HepG2 (cell line): ENCODE measurements around the gene RAD54L. TPM values are rescaled to one million over a fixed set of nuclear protein-coding genes. Genes with fewer than 3 reads are reported as not detected.

Experiments used
- ATAC-seq: fragments of 200-7000 bp; cut with Tn5 transposase; 3 replicates; pipeline ENCODE4 v1.9.1; 2020; ENCODE audit warnings: mild to moderate bottlenecking, moderate library complexity
- BruUV-seq: library from RNA; stranded (reverse); fragments of 400-500 nt; replicated peaks from 2 replicates; lab custom pipeline; 2021; lab: Mats Ljungman, UMichigan
- CTCF ChIA-PET: fragments of 300-600 bp; formaldehyde crosslinking; extraction: SDS; loops from one replicate; lab custom pipeline; 2021; ENCODE audit warnings: low total read pairs, inconsistent platforms, low intra/inter-chr PET ratio; lab: Yijun Ruan, JAX
- POLR2A ChIA-PET: fragments of 350-600 bp; sonication (Branson Sonifier 250); formaldehyde crosslinking; loops from one replicate; lab custom pipeline; 2020; ENCODE audit warnings: antibody characterized with exemption, inconsistent platforms; lab: Yijun Ruan, JAX
- DNase-seq: peaks from one replicate; pipeline ENCODE4 v3.0.0-alpha.2; 2015; ENCODE audit warnings: low spot score
- FAIRE-seq: peaks from 3 replicates; lab custom pipeline; 2011; peaks lifted over from hg19 to GRCh38; lab: Jason Lieb, UNC
- H2AFZ ChIP-seq: one replicate; pipeline ENCODE4 v1.6.1; 2011; ENCODE audit warnings: low read length, inconsistent platforms
- H3K27ac ChIP-seq: fragments of 300-600 bp; 3 replicates; pipeline ENCODE4 v1.8.0; 2011; ENCODE audit warnings: mixed run types, mild to moderate bottlenecking, mixed read lengths, low read length, inconsistent platforms; ENCODE audit not compliant: insufficient read depth; ENCODE audit errors: extremely low read length
- H3K27me3 ChIP-seq, 2 experiments: fragments of 200-600 bp in 1 of 2; 2 replicates in 1 of 2; 3 replicates in 1 of 2; pipeline versions ENCODE4 v1.6.0 to v1.8.0; 2011; ENCODE audit warnings: low read length in 2 of 2, mild to moderate bottlenecking in 2 of 2, moderate library complexity in 2 of 2, inconsistent platforms in 1 of 2; ENCODE audit not compliant: insufficient read depth in 2 of 2, control insufficient read depth in 1 of 2
- H3K36me3 ChIP-seq, 2 experiments: fragments of 200-600 bp in 1 of 2; replicated peaks in 1 of 2; 2 replicates in 1 of 2; 3 replicates in 1 of 2; pipeline versions ENCODE4 v1.5.1 to v1.8.0; 2011; ENCODE audit warnings: low read length in 2 of 2, inconsistent platforms in 1 of 2; ENCODE audit not compliant: insufficient read depth in 2 of 2, control insufficient read depth in 1 of 2
- H3K4me1 ChIP-seq: 2 replicates; pipeline ENCODE4 v1.5.1; 2012; ENCODE audit warnings: low read length, inconsistent platforms; ENCODE audit not compliant: insufficient read depth
- H3K4me2 ChIP-seq: 2 replicates; pipeline ENCODE4 v1.6.0; 2011; ENCODE audit warnings: low read depth, low read length, inconsistent platforms
- H3K4me3 ChIP-seq, 3 experiments: fragments of 200-600 bp in 1 of 3; sonication (generic), shearing (Covaris generic) in 1 of 3; replicated peaks in 1 of 3; 2 replicates each; pipeline ENCODE4 v1.5.1; 2011 to 2016; ENCODE audit warnings: low read length in 3 of 3, inconsistent platforms in 2 of 3, low read depth in 2 of 3, mild to moderate bottlenecking in 2 of 3, control low read depth in 1 of 3, mixed read lengths in 1 of 3; ENCODE audit not compliant: insufficient read depth in 1 of 3
- H3K79me2 ChIP-seq: one replicate; pipeline ENCODE4 v1.6.1; 2011; ENCODE audit warnings: low read length, inconsistent platforms; ENCODE audit not compliant: insufficient read depth
- H3K9ac ChIP-seq: 2 replicates; pipeline ENCODE4 v1.6.0; 2011; ENCODE audit warnings: mild to moderate bottlenecking, low read depth, low read length, inconsistent platforms; ENCODE audit not compliant: insufficient read depth
- H3K9me3 ChIP-seq: 2 replicates; pipeline ENCODE4 v1.5.1; 2012; ENCODE audit warnings: mild to moderate bottlenecking, low read length
- H4K20me1 ChIP-seq: 2 replicates; pipeline ENCODE4 v1.6.0; 2011; ENCODE audit warnings: inconsistent platforms, mild to moderate bottlenecking, low read length, moderate library complexity; ENCODE audit not compliant: insufficient read depth
- CTCF ChIP-seq: sonication (generic); formaldehyde crosslinking; IDR thresholded peaks from 2 replicates; pipeline ENCODE4 v1.5.0; 2020; ENCODE audit warnings: mild to moderate bottlenecking, missing genetic modification reagents, moderate library complexity
- GLI4 ChIP-seq: sonication (generic); formaldehyde crosslinking; IDR thresholded peaks from 2 replicates; pipeline ENCODE4 v1.5.1; 2020; ENCODE audit warnings: missing genetic modification reagents, mild to moderate bottlenecking, moderate library complexity, borderline replicate concordance
- HDAC6 ChIP-seq: fragments of 200-600 bp; sonication (generic); IDR thresholded peaks from 2 replicates; pipeline ENCODE4 v1.7.0; 2017; ENCODE audit warnings: mild to moderate bottlenecking, antibody characterized with exemption, low read length, low read depth
- HMGXB4 ChIP-seq, 2 experiments: sonication (generic) in 1 of 2; formaldehyde crosslinking in 1 of 2; IDR thresholded peaks; 2 replicates each; pipeline versions ENCODE4 v1.4.0 to v1.6.1; 2018 to 2020; ENCODE audit warnings: missing genetic modification reagents in 2 of 2, borderline replicate concordance in 1 of 2, low read depth in 1 of 2, mild to moderate bottlenecking in 1 of 2, missing biosample characterization in 1 of 2
- REPIN1 ChIP-seq: sonication (generic); formaldehyde crosslinking; IDR thresholded peaks from 2 replicates; pipeline ENCODE4 v1.8.0; 2022; ENCODE audit warnings: missing genetic modification reagents, low read depth, mild to moderate bottlenecking, borderline replicate concordance
- STAG1 ChIP-seq: sonication (generic); formaldehyde crosslinking; IDR thresholded peaks from 2 replicates; pipeline ENCODE4 v1.4.0; 2020; ENCODE audit warnings: missing genetic modification reagents
- UBTF ChIP-seq: sonication (generic); formaldehyde crosslinking; IDR thresholded peaks from 2 replicates; pipeline ENCODE4 v1.4.0; 2020; ENCODE audit warnings: mild to moderate bottlenecking, missing genetic modification reagents
- ZNF343 ChIP-seq: sonication (generic); formaldehyde crosslinking; IDR thresholded peaks from 2 replicates; pipeline ENCODE4 v1.4.0; 2020; ENCODE audit warnings: mild to moderate bottlenecking, missing genetic modification reagents
- ZNF788 ChIP-seq: sonication (generic); formaldehyde crosslinking; IDR thresholded peaks from 2 replicates; pipeline ENCODE4 v1.5.0; 2020; ENCODE audit warnings: mild to moderate bottlenecking, missing genetic modification reagents, borderline replicate concordance
- ZSCAN31 ChIP-seq: sonication (generic); formaldehyde crosslinking; IDR thresholded peaks from 2 replicates; pipeline ENCODE4 v1.5.0; 2020; ENCODE audit warnings: low read depth, mild to moderate bottlenecking, missing genetic modification reagents
- ZXDC ChIP-seq: sonication (generic); formaldehyde crosslinking; IDR thresholded peaks from 2 replicates; pipeline ENCODE4 v1.5.0; 2020; ENCODE audit warnings: mild to moderate bottlenecking, missing genetic modification reagents
- WGBS: methylation state at CpG from one replicate; pipeline ENCODE4 v1.1.6; 2017; ENCODE audit warnings: low lambda C conversion rate; 5-methylcytosine and 5-hydroxymethylcytosine counted together
- in situ Hi-C: cut with HindIII; loops from 2 replicates; pipeline ENCODE4 v1.10.0; 2017; ENCODE audit warnings: low pct_unique_long_range_greater_than_20kb; ENCODE audit not compliant: extremely low pct_ligation_motif_present
- intact Hi-C: fragments of 100-400 bp; cut with micrococcal nuclease; formaldehyde crosslinking; loops from one replicate; pipeline ENCODE4 v1.10.0; 2022; ENCODE audit not compliant: unreplicated experiment
- polyA plus RNA-seq, 8 experiments: library from polyadenylated mRNA; depleted of rRNA in 3 of 8; stranded (reverse) in 7 of 8; unstranded in 1 of 8; fragments of >200 nt; fragmentation: Illumina TruSeq in 4 of 8; extraction: Trizol in 4 of 8; gene quantifications; 2 replicates each; pipeline versions ENCODE4 v1.2.1 to v1.2.3, GENCODE V29; 2011 to 2016; ENCODE audit warnings: low read depth in 4 of 8, missing spikeins in 1 of 8, mixed read lengths in 1 of 8; ENCODE audit not compliant: insufficient read depth in 1 of 8
- total RNA-seq, 5 experiments: library from RNA; depleted of rRNA; stranded (reverse); fragments of >200 nt; fragmentation: Illumina TruSeq; extraction: Trizol; gene quantifications; 2 replicates each; pipeline ENCODE4 v1.2.3, GENCODE V29; 2016; ENCODE audit warnings: low read depth in 1 of 5

RAD54L gene
- total and polyA plus RNA-seq, 2 of the 13 experiments (the other 11 are each of a cell fraction or from before 2014, with no cell fraction given), result 10.2 to 30.0 TPM

- 4% methylated on average over 5 of the region's 6 CpGs for WGBS
- in situ Hi-C loops, result loop anchor here (5.0 kb wide), 2 partner anchors 41 to 186 kb away; no protein-coding TSS in a partner anchor
- TF ChIP-seq HDAC6 (no peak), CTCF (CRISPR knock-in tag) (peak; percentile 91), GLI4 (CRISPR knock-in tag) (0 out of 2 replicates have a peak, but pooled peaks have one; percentile 41), HMGXB4 (CRISPR knock-in tag; IDR thresholded peaks at IDR 0.05; ENCODE audit: borderline replicate concordance in 1 of 2, low read depth in 1 of 2) (peak in 1 of 2 experiments; percentile 43; a peak in 1 of 4 replicates), ZSCAN31 (CRISPR knock-in tag) (peak; percentile 30; the same call in 1 of the 2 replicates), UBTF (0 out of 2 replicates have a peak, but pooled peaks have one; percentile 29), ZNF343 (no peak), STAG1 (CRISPR knock-in tag) (peak; percentile 84), REPIN1 (0 out of 2 replicates have a peak, but pooled peaks have one; percentile 39), ZNF788 (CRISPR knock-in tag) (no peak), ZXDC (CRISPR knock-in tag) (no peak)
Observed at GRCh38 chr1:46223472-46223943, 24.1 kb upstream of the RAD54L start.

More at GRCh38 chr1:46223472-46223943, 24.1 kb upstream of the RAD54L start:
- H3K27me3 ChIP-seq, result no peaks in the 10 kb centered on the region
- peaks cover 51% of the 10 kb centered on the region for H3K4me1 ChIP-seq
- H3K4me2 ChIP-seq, result peak overlapping the region; percentile 71
- BruUV-seq, result no TSS peak
- H3K9ac ChIP-seq, result no peak overlapping the region
- POLR2A ChIA-PET, result interaction anchor here (0.8 to 2.0 kb wide), 5 partner anchors 24 to 42 kb away, joined by 3 to 11 read pairs (median 3); partner anchors contain the start of genes POMGNT1 and RAD54L
- no peaks in the 10 kb centered on the region for H3K9me3 ChIP-seq
- intact Hi-C loops, result loop anchor here (1.0 kb wide), 2 partner anchors 44 to 186 kb away; no protein-coding TSS in a partner anchor
- CTCF ChIA-PET, result interaction anchor here (2.3 to 3.7 kb wide), 2 partner anchors 43 to 187 kb away, joined by 21 to 43 read pairs; no protein-coding TSS in a partner anchor
- H3K4me3 ChIP-seq, result peak overlapping the region in 1 of 3 experiments; percentile 19; a peak in 1 of 6 replicates
- ATAC-seq (peak; percentile 92), DNase-seq (peak; percentile 79), FAIRE-seq (peak; percentile 80)
- H3K79me2 ChIP-seq, result no peaks in the 10 kb centered on the region
- no peaks in the 10 kb centered on the region for H4K20me1 ChIP-seq
- no peak overlapping the region for H2AFZ ChIP-seq
- no peaks in the 10 kb centered on the region for H3K36me3 ChIP-seq
- no peak overlapping the region for H3K27ac ChIP-seq
